Stimulated activated CD4-positive, alpha-beta T cell treated with anti-CD3 and anti-CD28 coated beads, Interleukin-4, amount 100 ng/mL, for 24 hours (primary cell): ENCODE data around the gene LUC7L2.
A peak's percentile ranks its signal among the peaks of the same experiment; 100 is the strongest.
"Not testable (repeated sequence)": the region's sequence is repeated elsewhere in the genome, so short reads cannot be mapped to it uniquely, and the experiment has no call there.

Experiments
- DNase-seq: peaks from one replicate; pipeline ENCODE4 v3.0.0-alpha.2; 2020

Gene LUC7L2

GRCh38 chr7:139357729-139358506 lies 1.8 kb upstream of the LUC7L2 start:
- not testable (repeated sequence) for DNase-seq

GRCh38 chr7:139358541-139359365 lies 941 bp upstream of the LUC7L2 start:
- DNase-seq: peak; percentile 49

DNA sequence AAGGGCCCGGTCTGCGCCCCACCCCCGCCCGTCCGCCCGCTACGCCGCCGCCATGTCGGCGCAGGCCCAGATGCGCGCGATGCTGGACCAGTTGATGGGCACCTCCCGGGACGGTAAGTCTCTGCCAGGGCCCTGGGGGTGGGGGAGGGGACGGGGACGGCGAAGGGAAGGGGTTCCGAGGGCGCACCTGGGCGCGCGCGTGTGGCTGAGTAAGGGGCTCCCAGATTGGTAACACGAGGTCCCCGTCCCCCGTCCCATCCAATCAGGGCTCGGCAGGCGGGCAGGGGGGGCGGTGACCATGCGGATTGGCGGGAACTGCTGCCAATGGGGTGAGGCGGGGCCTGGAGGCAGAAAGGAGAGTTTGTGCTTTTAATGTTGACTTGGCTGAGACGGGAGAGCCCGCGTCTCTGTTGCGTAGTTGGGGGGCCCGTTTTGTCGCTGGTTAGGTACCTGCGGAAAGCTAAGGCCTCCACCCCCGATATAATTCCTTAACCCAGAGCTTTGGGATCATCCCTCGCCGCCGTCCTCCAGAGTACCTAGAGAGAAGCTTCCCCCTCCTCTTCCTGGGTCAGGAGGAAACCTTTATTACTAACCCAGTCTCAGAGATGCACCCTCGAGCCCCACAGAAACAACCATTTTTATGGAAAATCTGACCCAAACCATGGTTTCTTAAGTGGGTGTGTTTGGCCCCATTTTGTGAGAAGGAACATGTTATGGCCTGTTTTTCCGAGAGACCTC lies 685 bp downstream of the LUC7L2 start:
- DNase-seq: peak; percentile 99

DNA sequence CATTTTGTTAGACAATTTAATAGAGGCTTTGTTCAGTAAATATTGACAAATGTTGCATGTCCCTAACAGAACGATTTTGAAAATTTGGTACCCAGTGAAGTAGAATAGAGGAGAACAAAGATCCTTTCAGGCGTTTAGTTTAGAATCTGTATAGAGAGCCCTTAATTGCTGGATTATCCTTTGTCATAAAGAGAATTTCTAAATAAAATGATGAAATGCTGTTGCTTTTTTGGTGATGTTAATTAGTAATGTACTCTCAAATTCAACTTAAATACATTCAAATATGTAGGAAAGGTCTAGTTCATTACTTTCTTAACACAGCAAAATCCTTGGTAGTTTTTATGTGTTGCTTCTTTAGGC lies 1.2 kb downstream of the LUC7L2 start:
- no peak for DNase-seq

GRCh38 chr7:139361523-139361922 lies 1.8 kb downstream of the LUC7L2 start:
- no peak for DNase-seq

DNA sequence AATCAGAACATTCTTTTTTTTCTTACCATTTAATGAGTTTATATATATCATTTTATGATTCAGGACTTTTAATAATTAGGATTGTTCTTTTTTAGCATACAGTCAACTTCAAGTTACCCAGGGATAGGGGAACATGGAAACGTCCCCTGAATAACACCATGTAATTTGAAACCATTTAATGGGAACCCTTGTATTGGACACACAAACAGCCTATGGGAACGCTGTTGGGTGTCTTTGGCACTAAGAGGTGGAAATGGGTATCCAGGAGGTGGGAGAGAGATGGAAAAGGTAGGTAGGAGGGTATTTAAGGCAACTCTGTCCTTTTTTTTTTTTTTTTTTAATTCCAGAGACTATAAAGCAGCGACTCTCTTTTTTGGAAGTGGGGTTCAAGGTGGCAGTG lies 2.6 kb downstream of the LUC7L2 start:
- DNase-seq: no peak

GRCh38 chr7:139362981-139363380 lies 3.3 kb downstream of the LUC7L2 start:
- DNase-seq: no peak

DNA sequence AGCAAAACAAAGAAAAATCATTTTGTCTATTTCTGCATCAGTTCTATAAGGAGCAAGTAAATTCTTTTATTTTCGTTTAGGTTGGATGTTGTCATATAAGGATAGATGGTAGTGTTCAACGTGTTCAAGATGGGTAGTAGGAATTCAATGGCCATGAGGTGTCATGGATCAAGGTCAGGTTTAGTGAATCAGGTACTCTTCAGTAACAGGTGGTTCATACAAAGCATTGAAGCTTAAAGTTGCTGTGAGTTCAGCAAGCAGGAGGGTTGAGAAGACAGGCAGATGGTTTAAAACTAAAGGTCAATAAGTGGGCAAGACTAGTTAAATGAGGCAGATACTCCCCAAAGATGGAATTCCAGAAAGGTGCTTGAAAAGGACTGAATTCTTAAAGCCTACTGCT lies 5.6 kb downstream of the LUC7L2 start:
- no peak for DNase-seq

DNA sequence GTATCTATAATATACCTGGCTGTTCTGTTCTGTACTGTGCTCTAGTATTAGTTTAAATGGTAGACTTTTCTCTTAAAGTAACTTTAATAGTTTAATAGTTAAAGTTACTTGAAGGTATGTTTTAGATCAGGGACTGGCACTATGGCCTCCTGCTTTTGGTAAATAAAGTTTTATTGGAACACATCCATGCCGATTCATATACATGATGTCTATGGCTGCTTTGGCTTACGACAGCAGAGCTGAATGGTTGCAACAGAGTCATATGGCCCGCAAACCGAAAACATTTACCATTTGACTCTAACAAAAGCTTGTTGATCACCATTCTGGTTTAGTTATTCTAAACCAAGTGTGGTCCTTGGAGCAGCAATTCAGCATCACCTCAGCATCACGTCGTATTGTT lies 6.7 kb downstream of the LUC7L2 start:
- no peak for DNase-seq

DNA sequence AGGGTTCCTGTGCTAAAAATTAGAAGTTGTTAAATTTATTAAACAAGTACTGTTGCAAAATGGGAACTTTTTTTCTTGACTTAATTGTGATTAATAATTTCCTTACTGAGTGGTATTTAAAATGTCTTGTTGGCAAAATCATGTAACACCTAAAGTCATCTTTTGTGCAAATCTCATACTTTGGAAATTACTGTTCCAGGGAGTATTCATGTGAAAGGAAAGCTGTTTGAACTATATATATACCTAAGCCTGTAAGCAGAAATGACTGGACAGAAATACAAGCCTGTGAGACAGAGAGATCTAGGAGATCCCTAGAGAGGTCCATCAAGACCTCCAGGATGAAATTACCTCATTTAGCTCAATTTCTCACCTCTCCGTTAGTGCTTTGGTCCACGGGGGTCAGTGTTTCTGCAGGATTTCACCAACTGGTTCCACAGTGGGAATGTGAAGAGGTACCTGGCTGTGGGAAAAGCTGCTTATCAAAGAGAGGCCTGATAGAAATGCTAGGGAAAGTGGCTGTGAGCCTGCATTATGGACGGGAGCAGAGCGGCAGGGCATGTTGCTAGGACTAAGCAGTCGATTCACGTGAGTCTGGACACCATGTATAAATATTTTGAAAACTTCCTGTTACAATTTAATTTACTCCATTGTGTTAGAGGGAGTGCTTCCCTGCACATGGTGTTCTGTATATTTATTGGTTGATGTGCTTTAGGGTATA lies 7.9 kb downstream of the LUC7L2 start:
- no peak for DNase-seq

- DNase-seq: no peak
These were observed 10.7 kb downstream of the LUC7L2 start for GRCh38 chr7:139370301-139370942.

GRCh38 chr7:139370943-139371313 lies 11.2 kb downstream of the LUC7L2 start:
- DNase-seq: no peak

DNA sequence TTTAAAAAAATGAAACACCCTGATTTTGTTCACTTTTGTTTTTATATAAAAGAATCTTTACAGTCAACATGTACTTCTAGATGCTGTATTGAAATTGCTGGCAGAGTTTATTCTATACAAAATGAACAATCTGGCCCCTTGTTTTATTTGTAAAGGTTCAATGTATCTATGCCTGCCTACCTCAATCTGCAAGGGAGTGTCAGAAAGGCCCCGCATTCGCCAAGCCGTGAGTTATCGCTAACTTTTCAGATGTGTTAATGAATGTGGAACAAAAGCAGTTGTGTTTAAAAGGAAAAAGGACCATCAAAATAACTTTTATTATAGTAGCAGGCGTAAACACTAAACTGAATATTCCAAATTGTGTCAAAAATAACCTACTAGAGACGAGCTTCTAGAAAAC lies 14.6 kb downstream of the LUC7L2 start:
- DNase-seq: no peak

DNA sequence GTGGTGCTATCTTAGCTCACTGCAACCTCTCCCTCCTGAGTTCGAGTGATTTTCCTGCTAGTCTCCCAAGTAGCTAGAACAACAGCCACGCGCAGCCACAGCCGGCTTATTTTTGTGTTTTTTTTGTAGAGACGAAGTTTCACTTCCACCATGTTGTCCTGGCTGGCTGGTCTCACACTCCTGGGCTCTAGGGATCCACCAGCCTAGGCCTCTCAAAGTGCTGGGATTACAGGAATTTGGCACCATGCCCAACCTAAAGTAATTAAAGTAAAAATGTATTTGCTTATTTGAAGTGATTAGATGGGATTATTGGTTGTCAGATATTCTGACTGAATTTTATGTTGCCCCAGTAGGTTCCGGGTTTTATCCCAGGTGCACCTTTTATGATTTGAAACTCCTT lies 22.7 kb downstream of the LUC7L2 start:
- DNase-seq: no peak

- DNase-seq: no peak
These were observed 24.9 kb downstream of the LUC7L2 start for GRCh38 chr7:139384611-139385010.

- no peak for DNase-seq
These were observed 27.9 kb downstream of the LUC7L2 start for GRCh38 chr7:139387594-139387993.

DNA sequence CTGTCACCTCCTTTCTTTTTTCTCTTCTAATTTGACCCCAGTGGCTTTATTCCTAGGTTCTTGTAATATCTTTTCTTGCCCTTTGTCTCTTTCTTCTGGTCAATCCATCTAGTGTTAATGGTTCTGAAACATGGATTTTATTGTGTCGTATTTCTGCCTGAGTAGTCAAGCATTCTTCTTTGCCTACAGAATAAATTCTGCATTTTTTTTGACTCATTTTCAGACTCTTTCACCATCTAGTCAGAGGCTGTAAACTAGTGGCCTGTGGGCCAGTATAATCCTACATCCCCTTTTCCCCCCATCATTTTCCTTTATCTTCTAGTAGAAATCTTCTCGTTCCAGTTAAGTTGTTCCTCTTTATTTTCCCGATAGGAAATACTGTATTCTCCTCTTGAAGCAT lies 29.4 kb downstream of the LUC7L2 start:
- DNase-seq: no peak

DNA sequence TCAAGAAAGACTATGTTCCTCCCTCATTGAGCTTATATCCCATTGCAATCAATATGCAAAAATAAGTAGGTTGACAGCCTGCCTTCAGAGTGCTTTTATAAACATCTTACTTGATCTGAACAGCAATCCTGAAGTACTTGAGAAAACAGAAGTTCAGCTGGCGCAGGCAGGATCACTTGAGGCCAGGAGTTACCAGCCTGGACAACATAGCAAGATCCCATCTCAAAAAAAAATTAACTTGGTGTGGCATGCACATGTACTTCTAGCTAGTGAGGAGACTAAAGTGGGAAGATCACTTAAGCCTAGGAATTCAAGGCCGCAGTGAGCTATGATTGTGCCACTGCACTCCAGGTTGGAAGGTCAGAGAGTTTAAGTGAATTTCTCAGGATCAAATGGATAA lies 30.1 kb downstream of the LUC7L2 start:
- no peak for DNase-seq

GRCh38 chr7:139393621-139394211 lies 34.0 kb downstream of the LUC7L2 start:
- DNase-seq: no peak

GRCh38 chr7:139394540-139394939 lies 34.8 kb downstream of the LUC7L2 start:
- DNase-seq: no peak

GRCh38 chr7:139396323-139396951 lies 36.7 kb downstream of the LUC7L2 start:
- DNase-seq: no peak

DNA sequence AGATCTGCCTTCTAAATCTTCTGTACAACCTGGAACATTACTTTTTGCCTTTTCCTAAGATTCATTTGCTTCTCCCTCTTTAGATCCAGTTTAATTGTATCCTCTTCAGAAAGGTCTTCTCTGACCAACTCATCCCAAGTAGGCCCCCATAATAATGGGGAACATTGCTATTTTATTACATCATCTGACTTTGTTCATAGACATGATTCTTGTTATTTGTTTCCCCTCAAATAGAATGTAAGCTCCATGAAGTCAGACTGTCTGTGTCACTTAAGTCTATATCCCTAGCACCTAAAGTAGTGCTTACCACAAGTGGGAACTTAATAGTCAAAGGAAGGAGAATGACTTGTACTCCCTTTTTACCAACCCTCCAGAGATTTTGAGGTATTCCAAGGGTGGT lies 37.5 kb downstream of the LUC7L2 start:
- no peak for DNase-seq
